T follicular helper cell (primary cell): ENCODE measurements around the gene SLU7.

Experiments used
- DNase-seq: peaks from one replicate; pipeline ENCODE4 v3.0.0-alpha.2; 2020; ENCODE audit warnings: low read depth

SLU7 gene

DNA sequence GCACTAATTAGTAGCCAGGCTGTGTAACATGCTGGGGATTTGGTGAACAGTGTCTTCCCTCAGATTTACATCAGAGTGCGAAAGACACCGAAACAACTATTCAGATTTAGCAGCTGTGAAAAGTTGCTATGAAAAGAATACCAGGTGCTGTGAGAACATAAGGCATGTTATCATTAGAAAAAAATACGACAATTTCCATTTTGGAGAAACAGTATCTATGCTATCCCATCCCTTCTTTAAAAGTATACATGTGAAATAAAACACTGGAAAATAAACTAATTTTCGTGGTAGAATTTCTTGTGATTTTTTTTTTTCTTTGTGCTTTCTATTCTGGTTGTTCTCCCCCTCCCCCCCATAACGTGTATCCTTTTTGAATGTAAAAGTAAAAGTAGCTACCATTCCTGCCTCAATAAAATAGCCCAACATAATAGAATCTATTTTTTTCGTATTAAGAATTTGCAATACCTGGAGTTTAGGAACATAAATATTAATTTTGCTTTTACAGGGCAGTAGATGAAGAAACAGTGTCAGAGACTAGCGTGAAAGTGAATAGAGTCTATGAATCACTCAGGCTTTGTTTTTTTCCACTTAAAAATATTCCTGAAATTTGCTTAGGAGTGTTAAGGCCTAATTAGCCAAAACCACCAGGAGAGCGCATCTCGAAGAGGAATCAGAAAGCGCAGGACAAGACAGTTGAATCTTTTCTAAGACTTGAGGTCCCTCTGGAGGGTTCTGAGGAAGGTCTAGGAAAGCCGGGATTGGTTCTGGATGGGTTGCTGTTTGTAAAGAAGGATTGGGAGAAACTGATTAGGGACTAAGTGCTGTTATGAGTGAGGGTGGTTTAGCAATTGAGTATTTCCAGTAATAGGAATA, 813 bp upstream of the SLU7 start:
- no peak for DNase-seq

DNA sequence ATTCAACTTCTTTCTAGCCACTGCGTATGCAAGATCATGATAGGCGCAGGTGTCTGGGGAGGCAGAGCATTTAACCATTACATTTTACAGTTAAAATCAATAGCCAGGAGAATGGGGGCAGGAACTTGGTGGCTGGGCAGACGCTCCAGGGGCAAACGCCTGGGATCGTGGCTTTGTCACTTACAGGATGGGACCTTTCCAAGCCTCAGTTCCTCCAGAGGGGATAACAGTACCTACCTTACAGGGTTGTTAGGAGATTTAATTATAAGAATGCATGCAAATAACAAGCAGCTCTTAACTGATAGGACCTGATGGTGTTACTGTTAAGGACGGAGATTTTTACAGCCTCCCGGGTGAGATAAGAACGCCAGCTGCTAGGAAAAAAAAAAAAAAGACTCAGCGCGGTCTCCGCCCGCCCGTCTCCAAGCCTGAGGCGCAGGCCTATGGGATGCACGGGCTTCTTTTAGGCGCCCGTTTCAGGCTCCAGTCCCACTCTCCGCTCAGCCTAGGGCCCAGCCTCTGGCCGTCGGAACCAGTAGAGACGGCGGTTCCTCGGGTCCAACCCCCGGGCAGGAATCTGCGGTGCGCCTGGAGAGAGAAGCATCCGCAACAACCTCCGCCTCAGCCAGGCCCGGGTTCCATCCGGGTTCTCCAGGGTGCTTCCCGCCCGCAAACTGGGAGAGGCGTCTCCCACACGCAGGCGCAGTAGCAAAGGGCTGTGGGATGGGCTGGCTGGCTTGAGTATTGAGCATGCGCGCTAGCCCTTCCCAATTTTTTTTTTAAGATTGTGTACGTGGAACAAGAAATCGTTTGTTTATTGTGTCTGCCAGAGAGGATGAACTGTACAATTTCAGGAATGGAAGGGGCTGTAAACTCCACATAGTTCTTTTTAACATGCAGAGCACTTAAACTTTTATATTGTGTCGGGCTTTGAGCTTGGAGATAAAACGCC, 19.2 kb downstream of the SLU7 start, which contains the start of gene FAM200C:
Gene FAM200C, minus strand, starts transcription at position 653 of the 952 bp plus-strand sequence. CDS start 4,564 bp downstream, outside the sequence.
- peak; percentile 39 for DNase-seq

DNA sequence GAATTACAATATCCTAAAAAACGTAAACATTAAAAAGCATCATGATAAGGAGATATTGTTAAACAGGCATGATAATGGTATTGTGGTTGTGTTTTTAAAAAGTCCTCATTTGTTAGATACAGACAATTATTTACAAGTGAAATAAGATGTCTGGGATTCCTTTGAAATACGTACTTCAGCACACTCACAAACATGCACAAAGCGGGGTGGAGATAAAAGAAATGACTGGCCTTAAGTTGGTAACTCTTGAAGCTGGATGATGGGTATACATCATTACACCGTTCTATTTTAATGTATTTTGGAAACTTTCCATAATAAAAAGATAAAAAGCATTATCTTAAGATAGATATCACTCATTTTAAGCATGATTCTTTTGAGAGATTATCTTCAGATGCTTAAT, 20.1 kb downstream of the SLU7 start:
- DNase-seq = no peak

- DNase-seq = no peak
Measured at GRCh38 chr5:160397492-160397891, 21.4 kb downstream of the SLU7 start.

GRCh38 chr5:160395111-160395510, 23.8 kb downstream of the SLU7 start:
- no peak for DNase-seq

DNA sequence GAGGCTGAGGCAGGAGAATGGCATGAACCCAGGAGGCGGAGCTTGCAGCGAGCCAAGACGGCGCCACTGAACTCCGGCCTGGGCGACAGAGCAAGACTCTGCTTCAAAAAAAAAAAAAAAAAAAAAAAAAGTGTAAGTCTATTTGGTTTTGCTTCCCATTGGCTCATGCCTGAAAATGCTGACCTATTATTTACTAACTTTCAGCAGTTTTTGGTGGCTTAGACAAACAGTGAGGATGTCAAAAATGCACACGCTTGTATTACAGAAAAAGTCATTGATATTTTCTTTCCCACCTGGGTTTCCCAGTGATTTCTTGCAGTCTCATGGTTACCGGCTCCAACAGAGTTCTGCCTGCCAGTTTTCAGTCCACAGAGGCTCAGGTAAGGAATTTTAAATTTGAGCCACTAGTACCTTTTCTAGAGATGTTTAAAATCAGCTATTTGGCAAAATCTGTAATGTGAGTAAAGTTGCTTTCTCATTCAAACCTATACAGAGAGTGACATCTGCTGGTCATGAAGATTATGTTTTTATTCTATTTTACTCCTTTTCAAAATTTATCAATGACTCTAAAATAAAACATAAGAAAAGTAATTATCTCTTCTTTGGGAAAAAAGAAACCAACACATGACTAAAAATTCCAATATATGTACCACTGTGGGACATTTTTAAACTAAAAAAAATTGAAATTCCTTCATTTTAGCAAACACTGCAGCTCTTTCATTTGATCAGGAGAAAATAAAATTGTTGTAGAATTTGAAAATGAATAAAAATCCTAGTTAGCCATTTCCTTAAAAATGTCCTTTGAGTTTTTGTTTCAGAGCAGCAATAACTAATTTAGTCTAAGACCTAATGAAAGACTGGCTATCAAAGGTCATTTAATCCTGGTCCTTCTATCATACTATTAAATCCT, 27.8 kb downstream of the SLU7 start:
- no peak for DNase-seq

- no peak for DNase-seq
Measured at GRCh38 chr5:160387445-160387844, 31.4 kb downstream of the SLU7 start.

DNA sequence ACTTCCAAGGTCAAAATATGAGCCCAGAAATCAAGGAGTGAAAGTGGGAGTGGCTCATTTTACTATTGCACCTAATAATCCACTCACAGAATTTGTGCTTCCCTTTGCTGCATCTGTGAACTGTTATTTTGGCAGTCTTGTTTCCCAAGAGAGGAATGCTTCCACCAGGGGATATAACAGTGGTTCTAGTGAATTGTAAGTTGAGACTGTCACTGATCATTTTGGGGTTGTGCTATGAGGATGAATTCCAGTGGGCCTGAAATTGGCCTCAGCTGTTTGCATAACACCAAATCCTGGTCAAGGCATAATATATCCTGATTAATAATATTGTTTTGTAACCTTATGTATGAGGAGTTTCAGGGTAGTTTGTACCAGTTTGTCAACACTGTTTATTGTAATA, 33.4 kb downstream of the SLU7 start:
- no peak for DNase-seq

- DNase-seq = no peak
Measured at GRCh38 chr5:160384681-160385080, 34.2 kb downstream of the SLU7 start.

GRCh38 chr5:160382346-160382745, 36.5 kb downstream of the SLU7 start:
- no peak for DNase-seq

DNA sequence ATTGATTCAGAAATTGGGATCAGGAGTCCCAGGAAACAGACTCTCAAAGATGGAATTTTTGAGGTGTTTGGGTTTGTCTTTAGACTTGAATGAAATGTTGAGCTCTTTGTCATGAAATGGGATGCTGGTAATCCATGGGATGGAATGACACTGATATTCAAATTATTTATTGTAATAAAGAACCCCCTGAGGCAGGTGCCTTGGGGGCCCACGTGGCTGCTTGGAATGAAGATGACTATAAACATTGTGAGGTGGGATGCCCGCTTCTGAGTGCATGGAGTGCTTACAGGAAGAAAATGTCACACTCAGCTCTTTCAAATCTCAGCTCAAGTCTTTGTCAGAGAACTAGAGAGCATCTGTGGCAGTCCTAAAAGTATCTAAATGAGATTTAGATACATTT, 38.8 kb downstream of the SLU7 start:
- DNase-seq = no peak

GRCh38 chr5:160379511-160379910, 39.4 kb downstream of the SLU7 start:
- no peak for DNase-seq

- DNase-seq = no peak
Measured at GRCh38 chr5:160378330-160378729, 40.6 kb downstream of the SLU7 start.

- no peak for DNase-seq
Measured at GRCh38 chr5:160377651-160378050, 41.2 kb downstream of the SLU7 start.

GRCh38 chr5:160376416-160376815, 42.5 kb downstream of the SLU7 start:
- no peak for DNase-seq

- DNase-seq = no peak
Measured at GRCh38 chr5:160375701-160376100, 43.2 kb downstream of the SLU7 start.

- DNase-seq = no peak
Measured at GRCh38 chr5:160375166-160375565, 43.7 kb downstream of the SLU7 start.

DNA sequence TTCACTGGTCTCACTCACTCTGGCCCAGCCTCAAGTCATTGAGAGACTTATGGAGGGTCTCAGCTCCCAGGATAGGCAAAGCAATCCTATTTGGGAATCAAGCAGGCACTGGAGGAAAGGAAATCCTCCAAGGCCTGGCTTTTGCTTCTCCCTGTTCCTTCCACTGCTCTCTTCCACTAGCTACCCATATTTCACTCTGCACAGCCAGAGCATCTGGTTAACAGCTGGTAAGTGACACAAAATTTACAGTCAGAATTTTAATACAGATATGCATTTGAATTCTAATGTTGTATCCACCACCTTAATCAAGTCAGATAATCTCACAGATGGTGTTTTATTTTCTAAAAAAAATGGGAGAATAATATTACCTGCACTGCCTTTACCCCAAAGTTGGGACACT, 47.6 kb downstream of the SLU7 start:
- DNase-seq = no peak

GRCh38 chr5:160370713-160371034, 48.2 kb downstream of the SLU7 start:
- no peak for DNase-seq

DNA sequence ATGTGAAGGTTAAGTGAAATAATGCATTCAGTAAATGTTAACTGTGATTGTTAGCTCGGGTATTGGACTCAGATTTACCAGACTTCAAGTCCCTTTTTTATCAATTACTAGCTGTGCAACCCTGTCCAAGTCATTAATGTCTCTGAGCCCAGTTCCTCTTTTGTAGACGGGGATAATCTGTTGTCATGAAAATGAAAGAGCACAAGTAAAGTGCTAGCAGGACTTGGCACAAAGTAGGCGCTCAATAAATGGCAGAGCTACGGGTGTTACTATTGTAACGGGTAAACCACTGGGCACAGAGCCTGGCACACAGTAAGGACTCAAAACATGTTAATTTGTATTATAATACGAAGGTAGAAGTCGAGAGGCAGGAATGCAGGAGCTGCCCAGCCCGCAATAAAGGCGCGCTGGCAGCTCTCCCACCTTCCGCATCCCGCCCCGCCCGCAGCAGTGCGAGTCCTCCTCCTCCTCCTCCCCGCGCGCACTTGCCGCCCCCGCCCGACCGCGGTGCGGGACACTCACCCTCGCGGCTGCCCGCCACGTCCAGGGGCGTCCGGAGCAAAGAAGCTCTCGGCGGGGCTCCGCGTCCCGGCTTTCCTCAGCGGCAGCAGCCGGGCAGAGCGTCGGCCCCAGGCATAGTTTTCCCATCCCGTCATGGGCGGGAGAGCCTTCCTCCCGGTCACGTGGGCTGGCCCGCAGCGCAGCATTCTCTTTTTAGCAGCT, 48.7 kb downstream of the SLU7 start, which contains the start of gene C1QTNF2:
Gene C1QTNF2, minus strand, starts transcription at position 637 of the 723 bp plus-strand sequence. CDS start 15,615 bp downstream, outside the sequence.
- DNase-seq = no peak

DNA sequence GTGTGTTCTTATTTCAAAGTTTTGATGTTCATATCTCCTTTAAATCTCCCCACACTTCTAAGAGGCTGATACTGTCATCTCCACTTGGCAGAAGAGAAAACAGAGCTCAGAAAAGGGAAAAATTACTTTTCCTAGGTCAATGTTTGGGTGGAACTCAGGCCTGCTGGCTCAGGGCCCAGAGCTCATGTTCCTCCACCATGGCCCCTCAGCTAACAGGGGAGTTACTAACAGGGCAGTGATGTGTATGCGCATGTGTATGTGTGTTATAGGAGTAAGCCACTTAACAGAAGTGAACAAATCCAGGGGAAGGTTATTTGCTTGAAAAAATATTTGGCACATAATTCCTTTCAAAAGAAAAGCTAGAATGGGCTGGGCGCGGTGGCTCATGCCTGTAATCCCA, 51.0 kb downstream of the SLU7 start:
- no peak for DNase-seq
